ENCODE measurements around the gene HLA-A.
"Not testable (repeated sequence)": the region's sequence is repeated elsewhere in the genome, so short reads cannot be mapped to it uniquely, and the experiment has no call there.

Gene HLA-A

GRCh38 chr6:29961966-29962365 lies 19.6 kb downstream of the HLA-A start:
- no peak for DNase-seq (ENCODE audit: low spot score)

DNA sequence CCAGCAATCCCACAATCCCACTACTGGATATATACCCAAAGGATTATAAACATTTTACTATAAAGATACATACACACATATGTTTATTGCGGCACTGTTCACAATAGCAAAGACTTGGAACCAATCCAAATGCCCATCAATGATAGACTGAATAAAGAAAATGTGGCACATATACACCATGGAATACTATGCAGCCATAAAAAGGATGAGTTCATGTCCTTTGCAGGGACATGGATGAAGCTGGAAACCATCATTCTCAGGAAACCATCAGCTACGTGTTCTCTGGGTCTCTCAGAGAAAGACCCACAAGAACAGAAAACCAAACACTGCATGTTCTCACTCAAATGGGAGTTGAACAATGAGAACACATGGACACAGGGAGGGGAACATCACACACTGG lies 21.4 kb downstream of the HLA-A start:
- not testable (repeated sequence) for DNase-seq (ENCODE audit: low spot score)

DNA sequence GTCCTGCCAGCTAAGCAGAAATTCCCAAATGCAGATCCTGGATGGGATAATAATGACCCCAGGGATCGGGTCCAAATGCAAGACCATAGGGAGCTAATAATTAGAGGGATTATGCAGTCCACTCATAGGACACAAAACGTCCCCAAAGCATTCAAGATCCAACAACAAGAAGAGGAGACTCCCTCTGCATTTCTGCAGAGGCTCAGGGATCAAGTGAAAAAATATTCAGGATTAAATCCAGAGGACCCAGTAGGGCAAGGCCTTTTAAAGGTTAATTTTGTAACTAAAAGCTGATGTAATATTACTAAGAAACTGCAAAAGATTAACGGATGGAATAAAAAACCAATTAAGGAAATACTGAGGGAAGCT lies 22.2 kb downstream of the HLA-A start:
- no peak for DNase-seq (ENCODE audit: low spot score)

GRCh38 chr6:29964887-29965562 lies 22.7 kb downstream of the HLA-A start:
- peak; percentile 93 for DNase-seq (ENCODE audit: low spot score)

DNA sequence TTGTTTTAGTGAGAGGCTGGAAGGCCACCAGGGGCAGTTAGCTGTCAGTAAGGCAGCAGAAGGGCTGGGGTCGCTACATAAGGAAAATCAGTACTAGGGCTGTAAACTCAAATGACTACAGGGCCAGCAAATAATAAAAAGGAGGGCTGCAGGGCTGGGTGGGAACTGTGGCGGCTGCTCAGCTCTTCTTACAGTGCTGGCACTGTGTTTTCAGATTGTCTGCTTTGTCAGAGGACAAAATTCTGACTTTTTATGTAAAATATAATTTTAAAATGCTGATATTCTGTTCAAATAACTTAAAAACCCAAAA lies 23.2 kb downstream of the HLA-A start:
- DNase-seq (ENCODE audit: low spot score) = no peak

DNA sequence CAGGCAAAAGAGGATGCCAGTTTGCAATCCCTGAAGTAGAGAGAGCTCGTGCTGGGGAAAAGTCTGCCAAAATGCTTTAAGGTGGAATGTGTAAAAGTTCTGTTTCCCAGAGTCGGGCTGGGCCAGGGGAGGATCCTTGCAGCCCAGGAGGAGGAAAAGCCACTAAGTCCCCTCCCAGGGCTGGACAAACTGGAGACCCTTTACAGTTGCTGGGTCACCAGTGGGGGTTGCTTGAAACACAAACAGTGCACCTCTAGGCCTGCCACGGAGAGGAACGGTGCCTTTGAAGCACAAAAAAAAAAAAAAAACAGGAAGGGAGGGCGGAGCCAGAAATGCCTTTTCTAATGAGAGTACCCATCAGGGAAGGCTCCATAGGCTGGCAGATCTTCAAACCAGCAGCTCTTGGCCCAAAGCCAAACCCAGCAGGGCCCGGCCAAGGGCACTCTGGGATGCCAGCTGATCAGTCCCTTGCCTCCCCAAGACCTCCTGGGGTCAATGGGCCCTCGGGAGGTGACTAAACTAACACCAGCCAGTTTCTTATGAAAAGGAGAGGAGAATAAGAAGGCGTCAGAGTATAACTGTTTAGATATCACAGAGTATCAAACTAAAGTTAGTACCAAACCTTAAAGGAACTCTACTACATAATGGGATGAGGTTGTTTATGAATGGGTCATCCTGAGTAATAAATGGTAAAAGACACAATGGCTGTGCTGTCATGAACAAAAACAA lies 23.7 kb downstream of the HLA-A start:
- peak; percentile 64 for DNase-seq (ENCODE audit: low spot score)

- DNase-seq (ENCODE audit: low spot score) = peak; percentile 48
Observed at GRCh38 chr6:29967379-29968010, 25.2 kb downstream of the HLA-A start.

DNA sequence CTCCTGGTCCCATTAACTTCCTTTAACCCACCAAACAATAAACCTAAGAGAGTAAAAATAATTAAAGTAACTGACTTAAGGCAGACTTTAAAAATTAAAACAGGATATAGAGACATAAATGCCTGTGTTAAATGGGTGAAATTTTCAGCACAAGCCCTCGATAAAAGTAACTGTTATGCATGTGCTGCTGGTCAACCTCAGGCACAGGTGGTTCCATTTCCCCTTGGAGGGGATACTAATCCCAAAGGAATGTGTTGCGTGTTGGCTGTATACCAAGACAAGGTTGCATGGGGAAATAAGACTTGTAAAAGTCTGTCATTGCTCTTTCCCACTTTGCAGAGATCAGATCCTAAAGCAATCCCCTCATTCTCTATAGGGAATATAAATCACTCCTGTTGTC lies 25.8 kb downstream of the HLA-A start:
- no peak for DNase-seq (ENCODE audit: low spot score)

DNA sequence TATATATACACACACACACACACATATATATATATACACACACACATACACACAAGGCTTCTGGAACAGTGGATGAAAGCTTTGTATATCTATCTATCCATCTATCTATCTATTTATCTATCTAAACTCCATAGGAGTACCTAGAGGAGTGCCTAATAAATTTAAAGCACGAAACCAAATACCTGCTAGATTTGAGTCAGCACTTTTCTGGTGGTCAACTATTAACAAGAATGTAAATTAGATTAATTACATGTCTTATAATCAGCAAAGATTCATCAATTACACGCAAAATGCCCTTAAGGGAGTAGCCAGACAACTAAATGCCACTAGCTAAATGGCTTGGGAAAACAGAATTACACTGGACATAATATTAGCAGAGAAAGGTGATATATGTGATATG lies 26.6 kb downstream of the HLA-A start:
- DNase-seq (ENCODE audit: low spot score) = no peak

GRCh38 chr6:29970711-29971110 lies 28.4 kb downstream of the HLA-A start:
- no peak for DNase-seq (ENCODE audit: low spot score)

DNA sequence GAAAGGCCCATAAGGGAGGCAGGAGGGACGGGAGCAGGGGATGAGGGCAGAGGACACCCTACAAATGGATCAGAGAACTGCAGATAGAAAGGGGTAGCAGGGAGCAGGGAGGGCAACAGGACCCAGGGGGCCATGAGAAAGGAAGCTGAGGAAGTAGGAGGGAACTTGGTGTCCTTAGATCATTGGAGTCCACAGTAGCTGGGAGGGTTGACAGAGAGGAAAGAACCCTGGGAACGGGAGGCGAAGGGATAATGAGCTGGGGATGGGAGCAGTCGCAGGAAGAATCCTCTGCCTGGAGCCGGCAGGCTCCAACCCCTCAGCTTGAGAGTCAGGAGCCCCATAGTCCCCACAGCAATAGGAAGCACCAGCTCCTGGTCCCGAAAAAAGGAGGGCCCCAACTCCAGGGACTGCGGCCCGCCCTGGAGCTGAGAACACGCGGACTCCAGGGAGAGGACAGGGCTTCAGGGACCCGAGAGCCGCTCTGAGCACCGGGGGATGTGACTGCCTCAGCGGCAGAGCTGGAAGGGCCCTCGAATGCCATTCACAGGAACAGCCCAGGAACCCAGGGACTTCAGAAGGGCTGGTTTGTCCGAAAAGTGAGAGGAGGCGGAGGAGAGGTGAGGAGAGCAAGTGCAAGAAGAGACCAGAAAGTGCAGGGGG lies 32.7 kb downstream of the HLA-A start:
- no peak for DNase-seq (ENCODE audit: low spot score)

DNA sequence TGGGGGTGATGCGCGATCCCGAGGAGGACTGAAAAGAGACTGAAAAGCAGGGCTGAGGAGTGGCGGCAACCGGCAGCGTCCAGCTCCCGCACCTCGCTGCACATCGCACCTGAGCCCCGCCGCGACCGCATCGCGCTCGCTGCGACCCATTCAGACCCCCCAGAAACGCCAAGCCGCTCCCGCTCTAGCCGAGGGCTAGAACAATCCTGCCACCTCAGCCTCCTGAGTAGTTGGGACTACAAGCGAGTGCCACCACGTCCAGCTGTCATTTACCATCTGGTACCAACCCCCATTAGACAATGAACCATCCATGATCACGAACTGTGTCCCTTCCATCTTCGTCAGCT lies 33.2 kb downstream of the HLA-A start:
- no peak for DNase-seq (ENCODE audit: low spot score)

GRCh38 chr6:29976253-29976587 lies 33.9 kb downstream of the HLA-A start:
- no peak for DNase-seq (ENCODE audit: low spot score)

- DNase-seq (ENCODE audit: low spot score) = peak; percentile 59
Observed at GRCh38 chr6:29976588-29977424, 34.5 kb downstream of the HLA-A start.

DNA sequence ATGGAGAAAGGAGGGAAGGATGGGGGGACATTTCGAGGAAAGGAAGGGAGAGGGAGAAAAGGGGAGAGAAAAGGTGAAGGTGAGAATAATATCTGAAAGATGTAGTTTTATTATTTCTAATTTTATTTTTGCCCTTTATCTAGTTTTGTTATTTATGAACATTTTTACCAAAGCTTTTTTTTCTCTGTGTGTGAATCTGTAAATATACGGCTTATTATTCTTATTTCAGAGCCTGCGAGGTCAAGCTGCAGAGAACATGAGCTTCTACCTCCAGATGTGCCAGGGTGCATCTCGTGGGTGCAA lies 35.0 kb downstream of the HLA-A start:
- DNase-seq (ENCODE audit: low spot score) = no peak

DNA sequence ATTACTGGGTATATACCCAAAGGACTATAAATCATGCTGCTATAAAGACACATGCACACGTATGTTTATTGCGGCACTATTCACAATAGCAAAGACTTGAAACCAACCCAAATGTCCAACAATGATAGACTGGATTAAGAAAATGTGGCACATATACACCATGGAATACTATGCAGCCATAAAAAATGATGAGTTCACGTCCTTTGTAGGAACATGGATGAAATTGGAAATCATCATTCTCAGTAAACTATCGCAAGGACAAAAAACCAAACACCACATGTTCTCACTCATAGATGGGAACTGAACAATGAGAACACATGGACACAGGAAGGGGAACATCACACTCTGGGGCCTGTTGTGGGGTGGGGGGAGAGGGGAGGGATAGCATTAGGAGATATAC lies 37.7 kb downstream of the HLA-A start:
- DNase-seq (ENCODE audit: low spot score) = not testable (repeated sequence)

DNA sequence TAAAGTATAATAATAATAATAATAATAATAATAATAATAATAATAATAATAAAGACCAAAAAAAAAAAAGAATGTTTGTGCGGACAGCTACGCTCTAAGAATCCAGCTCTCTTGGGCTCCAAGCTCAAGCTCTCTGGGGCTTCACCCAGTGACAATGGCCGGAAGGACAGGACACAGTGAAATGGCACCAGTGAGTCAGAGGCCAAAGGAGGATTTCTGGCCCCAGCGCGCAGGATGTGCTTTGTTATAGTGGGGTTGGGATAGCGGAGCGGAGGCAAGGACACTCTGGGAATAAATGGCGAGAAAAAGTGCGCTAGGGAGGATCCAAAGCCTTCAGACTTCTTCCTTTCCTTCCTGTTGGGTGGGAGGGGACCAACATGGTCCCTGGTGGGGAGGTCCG lies 38.2 kb downstream of the HLA-A start:
- DNase-seq (ENCODE audit: low spot score) = no peak

DNA sequence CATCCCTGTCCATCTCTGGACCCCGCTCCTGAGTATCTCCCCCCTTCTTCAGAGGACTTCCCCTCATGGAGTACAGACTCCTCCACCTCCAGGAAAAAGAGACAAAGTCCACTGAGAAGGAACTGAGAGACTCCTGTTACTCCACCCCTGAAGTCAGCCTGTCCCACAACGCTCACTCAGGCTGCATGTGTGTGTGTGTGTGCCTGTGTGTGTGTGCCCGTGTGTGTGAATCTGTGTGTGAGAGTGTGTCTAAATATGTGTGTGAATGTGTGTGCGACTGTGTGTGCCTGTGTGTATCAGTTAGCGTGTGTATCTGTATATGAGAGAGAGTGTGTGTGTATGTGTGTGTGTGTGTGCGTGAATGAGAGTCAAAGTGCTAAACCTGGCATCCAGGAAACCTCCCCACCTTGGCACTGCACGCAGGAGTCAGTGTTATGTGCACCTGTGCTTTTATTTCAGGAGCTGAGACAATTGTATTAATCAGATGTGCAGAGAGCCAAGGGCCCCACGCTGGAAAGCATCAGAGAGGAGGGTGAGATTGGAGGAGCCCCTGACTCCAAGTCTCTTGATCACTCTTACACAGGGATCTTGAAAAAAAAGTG lies 39.0 kb downstream of the HLA-A start:
- no peak for DNase-seq (ENCODE audit: low spot score)

- DNase-seq (ENCODE audit: low spot score) = no peak
Observed at GRCh38 chr6:29982097-29982496, 39.8 kb downstream of the HLA-A start.

DNA sequence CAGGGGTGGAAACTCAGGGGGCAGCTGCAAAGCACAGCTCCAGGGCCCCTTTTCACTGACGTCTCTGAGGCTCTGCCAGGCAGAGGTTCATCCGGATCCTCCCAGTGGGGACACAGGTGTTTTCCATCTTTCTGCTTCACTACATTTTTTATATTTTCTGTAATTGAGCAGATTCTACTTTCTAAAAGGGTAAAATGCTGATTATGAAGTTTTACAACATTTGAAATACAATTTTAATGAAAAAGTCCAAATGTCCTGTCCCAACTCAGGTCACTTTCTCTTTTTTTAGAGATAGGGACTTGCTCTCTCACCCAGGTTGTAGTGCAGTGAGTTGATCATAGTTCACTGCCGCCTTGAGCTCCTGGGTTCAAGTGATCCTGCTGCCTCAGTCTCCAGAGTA lies 41.9 kb downstream of the HLA-A start:
- no peak for DNase-seq (ENCODE audit: low spot score)

GRCh38 chr6:29984992-29985391 lies 42.7 kb downstream of the HLA-A start:
- DNase-seq (ENCODE audit: low spot score) = no peak

GRCh38 chr6:29986179-29986781 lies 43.9 kb downstream of the HLA-A start:
- DNase-seq (ENCODE audit: low spot score) = no peak

Data from CD4-positive, alpha-beta T cell treated with Interleukin-2 at 100 ng/mL for 4 hours (primary cell).